ENCODE data around the gene HLCS. TPM values are rescaled to one million over a fixed set of nuclear protein-coding genes. Genes with fewer than 3 reads are reported as not detected.

The HLCS gene
- polyA plus RNA-seq, 1 donor (not counting 4 experiments of a cell fraction or from before 2014, with no cell fraction given): 11.5 TPM

DNA sequence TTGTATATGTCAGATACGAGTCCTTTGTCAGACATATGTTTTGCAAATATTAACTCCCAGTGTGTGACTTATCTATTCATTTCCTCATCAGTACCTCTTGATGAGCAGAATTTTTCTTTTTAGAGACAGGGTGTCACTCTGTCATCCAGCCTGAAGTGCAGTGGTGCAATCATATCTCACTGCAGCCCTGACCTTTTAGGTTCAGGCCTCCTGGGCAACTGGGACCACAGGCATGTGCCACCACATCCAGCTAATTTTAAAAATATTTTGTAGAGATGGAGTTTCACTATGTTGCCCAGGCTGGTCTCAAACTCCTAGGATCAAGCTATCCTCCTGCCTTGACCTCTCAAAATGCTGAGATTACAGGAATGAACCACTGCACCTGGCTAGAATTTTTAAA lies 93.0 kb downstream of the HLCS start:
- H3K9ac ChIP-seq (ENCODE audit: control insufficient read depth, extremely low read depth, insufficient read depth, low read length): no peak overlapping the region
- DNase-seq (ENCODE audit: low read depth, low spot score) (no peak), FAIRE-seq (no peak)
- TF ChIP-seq, protein P1, sequence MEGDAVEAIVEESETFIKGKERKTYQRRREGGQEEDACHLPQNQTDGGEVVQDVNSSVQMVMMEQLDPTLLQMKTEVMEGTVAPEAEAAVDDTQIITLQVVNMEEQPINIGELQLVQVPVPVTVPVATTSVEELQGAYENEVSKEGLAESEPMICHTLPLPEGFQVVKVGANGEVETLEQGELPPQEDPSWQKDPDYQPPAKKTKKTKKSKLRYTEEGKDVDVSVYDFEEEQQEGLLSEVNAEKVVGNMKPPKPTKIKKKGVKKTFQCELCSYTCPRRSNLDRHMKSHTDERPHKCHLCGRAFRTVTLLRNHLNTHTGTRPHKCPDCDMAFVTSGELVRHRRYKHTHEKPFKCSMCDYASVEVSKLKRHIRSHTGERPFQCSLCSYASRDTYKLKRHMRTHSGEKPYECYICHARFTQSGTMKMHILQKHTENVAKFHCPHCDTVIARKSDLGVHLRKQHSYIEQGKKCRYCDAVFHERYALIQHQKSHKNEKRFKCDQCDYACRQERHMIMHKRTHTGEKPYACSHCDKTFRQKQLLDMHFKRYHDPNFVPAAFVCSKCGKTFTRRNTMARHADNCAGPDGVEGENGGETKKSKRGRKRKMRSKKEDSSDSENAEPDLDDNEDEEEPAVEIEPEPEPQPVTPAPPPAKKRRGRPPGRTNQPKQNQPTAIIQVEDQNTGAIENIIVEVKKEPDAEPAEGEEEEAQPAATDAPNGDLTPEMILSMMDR (optimal IDR thresholded peaks at IDR 0.05 in 1 of 3, IDR thresholded peaks at IDR 0.05 in 1 of 3, conservative IDR thresholded peaks at IDR 0.05 in 1 of 3; ENCODE audit: extremely low read depth in 1 of 3, insufficient read depth in 2 of 3, low read length in 3 of 3): no peak
- TF ChIP-seq EZH2 (IDR thresholded peaks at IDR 0.05; ENCODE audit: low read length): no peak
- no peak overlapping the region for H3K4me3 ChIP-seq (ENCODE audit: control insufficient read depth in 2 of 3, extremely low read depth in 1 of 3, insufficient read depth in 2 of 3, low read depth in 1 of 3, low read length in 3 of 3)
- no peaks in the 10 kb centered on the region for H3K36me3 ChIP-seq (ENCODE audit: control insufficient read depth in 2 of 2, extremely low read depth in 1 of 2, insufficient read depth in 2 of 2, low read length in 2 of 2)
- no peak overlapping the region for H3K27ac ChIP-seq (ENCODE audit: control insufficient read depth, insufficient read depth, low read length)
- H2AFZ ChIP-seq (ENCODE audit: control insufficient read depth, low read length): no peak overlapping the region
- H4K20me1 ChIP-seq (ENCODE audit: control insufficient read depth, extremely low read depth, insufficient read depth, low read length): no peaks in the 10 kb centered on the region
- no peaks in the 10 kb centered on the region for H3K4me1 ChIP-seq (ENCODE audit: control insufficient read depth, extremely low read depth, insufficient read depth, low read length)
- no peaks in the 10 kb centered on the region for H3K27me3 ChIP-seq (ENCODE audit: control insufficient read depth, extremely low read depth, insufficient read depth, low read length)
- H3K4me2 ChIP-seq (ENCODE audit: control insufficient read depth, extremely low read depth, insufficient read depth, low read depth, low read length): no peak overlapping the region
- no peaks in the 10 kb centered on the region for H3K9me1 ChIP-seq (ENCODE audit: control insufficient read depth, extremely low read depth, insufficient read depth, low read length)
- H3K9me3 ChIP-seq (ENCODE audit: control insufficient read depth, low read depth, low read length): no peaks in the 10 kb centered on the region
- dilution Hi-C loops (cut with MboI; ENCODE audit: extremely low pct_ligation_motif_present, low sequenced_read_pairs): no loop called here
- no peaks in the 10 kb centered on the region for H3K79me2 ChIP-seq (ENCODE audit: control insufficient read depth, insufficient read depth, low read length)

DNA sequence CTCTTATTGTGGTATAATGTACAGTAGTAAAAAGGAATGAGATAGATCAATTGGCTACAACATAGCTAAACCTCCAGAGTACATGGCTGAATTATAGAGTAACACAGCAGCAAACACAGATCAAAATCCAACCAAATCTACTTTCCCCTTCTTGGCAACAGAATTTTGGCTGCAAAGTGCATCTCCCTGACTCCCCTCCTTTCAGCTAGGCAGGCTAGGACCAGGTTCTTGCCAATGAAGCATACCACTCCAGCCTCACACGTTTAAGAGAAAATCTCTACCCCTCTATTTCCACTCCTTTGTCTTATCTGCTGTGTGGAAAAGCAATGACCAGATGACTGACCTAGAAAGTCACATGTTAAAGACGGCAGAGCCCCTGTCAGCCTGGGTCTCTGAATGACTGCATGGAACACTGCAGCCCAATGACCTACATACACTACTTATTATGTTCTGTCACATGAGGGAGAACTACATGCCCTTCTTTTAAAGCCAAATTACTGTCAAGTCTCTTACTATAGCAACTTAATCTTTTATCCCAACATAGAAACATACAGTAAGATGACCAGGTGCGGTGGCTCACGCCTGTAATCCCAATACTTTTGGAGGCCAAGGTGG lies 99.1 kb downstream of the HLCS start:
- no peak for TF ChIP-seq EZH2 (IDR thresholded peaks at IDR 0.05; ENCODE audit: low read length)
- TF ChIP-seq, protein P1 (optimal IDR thresholded peaks at IDR 0.05 in 1 of 3, IDR thresholded peaks at IDR 0.05 in 1 of 3, conservative IDR thresholded peaks at IDR 0.05 in 1 of 3; ENCODE audit: extremely low read depth in 1 of 3, insufficient read depth in 2 of 3, low read length in 3 of 3): no peak
- Histone ChIP-seq H3K27me3 (ENCODE audit: control insufficient read depth, extremely low read depth, insufficient read depth, low read length) (no peaks in the 10 kb centered on the region), H3K36me3 (ENCODE audit: control insufficient read depth in 2 of 2, extremely low read depth in 1 of 2, insufficient read depth in 2 of 2, low read length in 2 of 2) (no peaks in the 10 kb centered on the region)

More for the DNA sequence above, 99.1 kb downstream of the HLCS start:
- Histone ChIP-seq H3K9me3 (ENCODE audit: control insufficient read depth, low read depth, low read length) (no peaks in the 10 kb centered on the region), H4K20me1 (ENCODE audit: control insufficient read depth, extremely low read depth, insufficient read depth, low read length) (no peaks in the 10 kb centered on the region), H3K9me1 (ENCODE audit: control insufficient read depth, extremely low read depth, insufficient read depth, low read length) (no peaks in the 10 kb centered on the region), H3K27ac (ENCODE audit: control insufficient read depth, insufficient read depth, low read length) (no peak overlapping the region), H2AFZ (ENCODE audit: control insufficient read depth, low read length) (no peak overlapping the region), H3K79me2 (ENCODE audit: control insufficient read depth, insufficient read depth, low read length) (no peaks in the 10 kb centered on the region), H3K4me3 (ENCODE audit: control insufficient read depth in 2 of 3, extremely low read depth in 1 of 3, insufficient read depth in 2 of 3, low read depth in 1 of 3, low read length in 3 of 3) (no peak overlapping the region), H3K4me1 (ENCODE audit: control insufficient read depth, extremely low read depth, insufficient read depth, low read length) (no peaks in the 10 kb centered on the region), H3K4me2 (ENCODE audit: control insufficient read depth, extremely low read depth, insufficient read depth, low read depth, low read length) (no peak overlapping the region), H3K9ac (ENCODE audit: control insufficient read depth, extremely low read depth, insufficient read depth, low read length) (no peak overlapping the region)
- dilution Hi-C loops (cut with MboI; ENCODE audit: extremely low pct_ligation_motif_present, low sequenced_read_pairs): no loop called here
- DNase-seq (ENCODE audit: low read depth, low spot score) (no peak), FAIRE-seq (no peak)
